ENCODE measurements around the gene RAPGEF4. TPM values are rescaled to one million over a fixed set of nuclear protein-coding genes. Genes with fewer than 3 reads are reported as not detected.

RAPGEF4 gene
- total and polyA plus RNA-seq, 2 of the 4 experiments (the other 2 are of a cell fraction): 1.7 to 3.2 TPM

GRCh38 chr2:172889768-172890430 is 154.3 kb downstream of the RAPGEF4 start:
- Histone ChIP-seq H2BK20ac (ENCODE audit: low read depth, low read length) (no peak overlapping the region), H3K36me3 (ENCODE audit: control insufficient read depth, insufficient read depth, low read length) (no peaks in the 10 kb centered on the region), H4K5ac (ENCODE audit: low read depth, low read length) (no peak overlapping the region), H3K79me1 (ENCODE audit: low read depth in 1 of 2, low read length in 2 of 2) (no peaks in the 10 kb centered on the region), H2AFZ (replicated peaks; ENCODE audit: low read length, poor library complexity) (no peak overlapping the region), H3K9ac (ENCODE audit: low read depth, low read length) (no peak overlapping the region), H3K4me3 (ENCODE audit: insufficient read depth, low read depth, low read length) (no peak overlapping the region), H2AK5ac (ENCODE audit: low read depth, low read length) (no peak overlapping the region), H2BK120ac (ENCODE audit: low read depth, low read length) (no peak overlapping the region), H3K14ac (replicated peaks; ENCODE audit: low read depth, low read length) (no peak overlapping the region), H3K4ac (ENCODE audit: low read depth, low read length) (no peak overlapping the region), H4K20me1 (ENCODE audit: insufficient read depth, low read length) (no peaks in the 10 kb centered on the region), H3K9me1 (ENCODE audit: insufficient read depth, low read length) (no peaks in the 10 kb centered on the region), H4K91ac (ENCODE audit: insufficient read depth, low read depth, low read length) (no peak overlapping the region), H2BK5ac (ENCODE audit: low read depth, low read length, poor library complexity, severe bottlenecking) (no peak overlapping the region), H3K56ac (ENCODE audit: extremely low read depth, insufficient read depth, low read length) (no peak overlapping the region), H3K9me3 (ENCODE audit: control insufficient read depth, insufficient read depth, low read length) (no peaks in the 10 kb centered on the region), H3K4me2 (ENCODE audit: low read depth, low read length) (no peak overlapping the region), H3K18ac (ENCODE audit: low read depth, low read length) (no peak overlapping the region), H3K23ac (ENCODE audit: low read depth, low read length) (no peak overlapping the region), H3K27ac (ENCODE audit: insufficient read depth, low read length) (no peak overlapping the region), H4K8ac (ENCODE audit: low read depth in 2 of 2, low read length in 2 of 2) (no peak overlapping the region), H3K27me3 (ENCODE audit: control insufficient read depth, insufficient read depth, low read length) (peaks cover 4% of the 10 kb centered on the region; the same call in 1 of the 2 replicates), H3K4me1 (ENCODE audit: control insufficient read depth, insufficient read depth, low read length) (no peaks in the 10 kb centered on the region), H2AK9ac (replicated peaks; ENCODE audit: low read depth, low read length, poor library complexity) (no peak overlapping the region), H2BK15ac (ENCODE audit: low read depth, low read length) (no peak overlapping the region)
- in situ Hi-C loops (cut with MboI; ENCODE audit: low sequenced_read_pairs) (no loop called here), intact Hi-C loops (cut with micrococcal nuclease) (no loop called here), dilution Hi-C loops (cut with HindIII; ENCODE audit: low sequenced_read_pairs, unreplicated experiment) (no loop called here)
- DNase-seq (no peak), ATAC-seq (ENCODE audit: low read depth) (no peak)
- no TSS peak for BruUV-seq (replicated peaks)
- 23% methylated on average over 2 of the region's 7 CpGs; no CpG with 5 or more reads in 1 of the 2 experiments for whole genome bisulfite sequencing, 2 experiments (ENCODE audit: extremely low coverage in 2 of 2, insufficient read length in 1 of 2)
- ChIA-PET CTCF (no interaction called here), POLR2A (ENCODE audit: unreplicated experiment) (no interaction called here)
- no peak for TF ChIP-seq MAZ (IDR thresholded peaks at IDR 0.05; ENCODE audit: borderline replicate concordance, low read depth, low read length)
- TF ChIP-seq MXI1 (IDR thresholded peaks at IDR 0.05; ENCODE audit: borderline replicate concordance, low read depth, low read length): no peak
- no peak for TF ChIP-seq MAFK (IDR thresholded peaks at IDR 0.05; ENCODE audit: low read depth, low read length)
- no peak for TF ChIP-seq CHD1 (IDR thresholded peaks at IDR 0.05; ENCODE audit: low read depth, low read length)
- TF ChIP-seq RCOR1 (IDR thresholded peaks at IDR 0.05; ENCODE audit: insufficient replicate concordance, low read length): no peak
- no peak for TF ChIP-seq SMC3 (IDR thresholded peaks at IDR 0.05; ENCODE audit: low read depth, low read length)
- TF ChIP-seq CTCF (conservative IDR thresholded peaks at IDR 0.05; ENCODE audit: low read depth, low read length): no peak
- TF ChIP-seq POLR2A (IDR thresholded peaks at IDR 0.05; ENCODE audit: low read depth, low read length): no peak
- TF ChIP-seq BHLHE40 (IDR thresholded peaks at IDR 0.05; ENCODE audit: low read depth, low read length): no peak
- TF ChIP-seq ELK1 (IDR thresholded peaks at IDR 0.05; ENCODE audit: borderline replicate concordance, low read depth, low read length): no peak
- no peak for TF ChIP-seq RAD21 (IDR thresholded peaks at IDR 0.05; ENCODE audit: low read length)
- TF ChIP-seq USF2 (IDR thresholded peaks at IDR 0.05; ENCODE audit: low read depth, low read length): no peak

All from IMR-90 (cell line).